ENCODE measurements around the gene CMPK1. TPM values are rescaled to one million over a fixed set of nuclear protein-coding genes. Genes with fewer than 3 reads are reported as not detected.

Gene CMPK1
- polyA plus RNA-seq, 1 donor from 2014 or later, result 117 TPM

DNA sequence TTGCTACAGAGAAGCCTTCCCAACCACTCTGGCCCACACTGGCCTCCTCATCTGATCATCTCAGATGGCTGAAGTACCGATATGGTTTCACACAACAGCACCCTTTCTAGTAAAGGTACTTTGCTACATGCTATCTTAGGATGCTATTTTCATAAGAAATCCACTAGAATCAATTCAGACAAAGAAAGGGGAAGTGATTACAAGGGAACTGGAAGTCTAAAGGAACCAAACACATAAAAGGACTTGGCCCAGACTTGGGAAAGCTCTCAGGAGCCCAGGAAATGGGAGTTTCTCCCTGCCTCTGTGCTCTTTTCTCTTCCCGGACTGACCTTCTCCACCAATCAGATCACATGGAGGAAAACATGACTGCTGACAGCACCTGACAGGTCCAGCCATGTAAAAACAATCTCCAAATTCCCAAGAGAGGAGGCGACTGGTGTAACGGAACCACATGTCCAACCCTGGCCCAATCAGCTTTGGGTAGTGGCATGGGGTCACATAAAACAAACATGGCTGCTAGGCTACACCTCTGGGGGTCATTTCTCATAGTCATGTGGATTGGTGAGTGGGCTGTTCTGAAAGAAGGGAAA is 69.8 kb downstream of the CMPK1 start:
- H3K9ac ChIP-seq (ENCODE audit: low read length), result no peak overlapping the region

DNA sequence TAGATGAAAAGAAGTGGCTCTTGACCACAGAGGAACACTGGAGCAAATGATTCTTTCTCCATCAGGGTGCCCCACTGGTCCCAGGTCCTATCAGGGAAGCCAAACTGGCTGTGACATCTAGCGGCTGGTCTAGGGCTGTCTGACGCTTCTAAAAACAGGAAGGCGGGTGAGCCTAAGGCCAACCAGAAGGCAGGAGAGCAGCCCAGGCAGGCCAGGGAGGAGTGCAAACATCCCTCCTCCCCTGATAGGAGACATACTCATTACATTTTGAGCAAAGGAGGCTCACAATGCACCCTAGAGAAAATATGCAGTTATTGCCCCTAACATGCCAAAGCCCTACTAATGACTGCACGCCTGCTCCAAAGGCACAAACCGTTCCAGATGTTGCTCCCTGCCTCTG is 72.1 kb downstream of the CMPK1 start:
- Histone ChIP-seq H3K9me3 (ENCODE audit: low read length) (no peaks in the 10 kb centered on the region), H4K20me1 (ENCODE audit: insufficient read depth) (no peaks in the 10 kb centered on the region), H2AFZ (ENCODE audit: low read depth, low read length) (no peak overlapping the region), H3K4me3 (ENCODE audit: low read length) (no peak overlapping the region), H3K4me2 (ENCODE audit: low read length) (no peak overlapping the region), H3K27ac (ENCODE audit: low read length) (no peak overlapping the region), H3K79me2 (replicated peaks; ENCODE audit: insufficient read depth, low read length) (no peaks in the 10 kb centered on the region), H3F3A (ENCODE audit: insufficient read depth, low read length, poor library complexity, severe bottlenecking) (no peaks in the 10 kb centered on the region), H3K9me2 (ENCODE audit: insufficient read depth, low read length) (no peaks in the 10 kb centered on the region), H3K9ac (ENCODE audit: low read length) (no peak overlapping the region), H3K36me3 (ENCODE audit: insufficient read depth, low read length) (no peaks in the 10 kb centered on the region), H3K27me3 (ENCODE audit: insufficient read depth, low read depth, low read length) (no peaks in the 10 kb centered on the region)
- no peak for TF ChIP-seq EZH2 (IDR thresholded peaks at IDR 0.05; ENCODE audit: borderline replicate concordance, insufficient read depth, low read length, poor library complexity, severe bottlenecking)
- TF ChIP-seq SMC3 (conservative IDR thresholded peaks at IDR 0.05; ENCODE audit: poor library complexity), result no peak
- no peak for TF ChIP-seq TAF1 (IDR thresholded peaks at IDR 0.05; ENCODE audit: low read depth)
- no peak for TF ChIP-seq REST (IDR thresholded peaks at IDR 0.05; ENCODE audit: borderline replicate concordance)
- TF ChIP-seq MXI1 (conservative IDR thresholded peaks at IDR 0.05; ENCODE audit: poor library complexity, severe bottlenecking), result no peak
- TF ChIP-seq EP300 (conservative IDR thresholded peaks at IDR 0.05; ENCODE audit: poor library complexity, severe bottlenecking), result no peak
- no peak for TF ChIP-seq RAD21 (conservative IDR thresholded peaks at IDR 0.05)

More for the DNA sequence above, 69.8 kb downstream of the CMPK1 start:
- no peak overlapping the region for H3K4me2 ChIP-seq (ENCODE audit: low read length)
- no peak overlapping the region for H3K4me3 ChIP-seq (ENCODE audit: low read length)
- no peaks in the 10 kb centered on the region for H3K9me3 ChIP-seq (ENCODE audit: low read length)
- no peaks in the 10 kb centered on the region for H4K20me1 ChIP-seq (ENCODE audit: insufficient read depth)
- no peaks in the 10 kb centered on the region for H3F3A ChIP-seq (ENCODE audit: insufficient read depth, low read length, poor library complexity, severe bottlenecking)
- no peak overlapping the region for H2AFZ ChIP-seq (ENCODE audit: low read depth, low read length)
- no peaks in the 10 kb centered on the region for H3K36me3 ChIP-seq (ENCODE audit: insufficient read depth, low read length)
- no peak overlapping the region for H3K27ac ChIP-seq (ENCODE audit: low read length)
- TF ChIP-seq REST (IDR thresholded peaks at IDR 0.05; ENCODE audit: borderline replicate concordance) (no peak), POLR2AphosphoS5 (IDR thresholded peaks at IDR 0.05) (no peak), CTCF (IDR thresholded peaks at IDR 0.05; ENCODE audit: poor library complexity, severe bottlenecking) (no peak), MXI1 (conservative IDR thresholded peaks at IDR 0.05; ENCODE audit: poor library complexity, severe bottlenecking) (no peak), RAD21 (conservative IDR thresholded peaks at IDR 0.05) (no peak), TAF1 (IDR thresholded peaks at IDR 0.05; ENCODE audit: low read depth) (no peak), SMC3 (conservative IDR thresholded peaks at IDR 0.05; ENCODE audit: poor library complexity) (no peak), EZH2 (IDR thresholded peaks at IDR 0.05; ENCODE audit: borderline replicate concordance, insufficient read depth, low read length, poor library complexity, severe bottlenecking) (no peak), EP300 (conservative IDR thresholded peaks at IDR 0.05; ENCODE audit: poor library complexity, severe bottlenecking) (no peak)
- H3K27me3 ChIP-seq (ENCODE audit: insufficient read depth, low read depth, low read length), result no peaks in the 10 kb centered on the region
- no peaks in the 10 kb centered on the region for H3K9me2 ChIP-seq (ENCODE audit: insufficient read depth, low read length)
- H3K79me2 ChIP-seq (replicated peaks; ENCODE audit: insufficient read depth, low read length), result no peaks in the 10 kb centered on the region
